Limb (tissue), 2 donors: ENCODE data around the gene EPHX1.
A peak's percentile ranks its signal among the peaks of the same experiment; 100 is the strongest.
"Not testable (repeated sequence)": the region's sequence is repeated elsewhere in the genome, so short reads cannot be mapped to it uniquely, and the experiment has no call there.

Source experiments
- DNase-seq, 2 donors: peaks; one replicate each; pipeline ENCODE4 v3.0.0-alpha.2; 2016; ENCODE audit errors: extremely low spot score in 2 of 2

The EPHX1 gene

GRCh38 chr1:225881081-225881958, 71.4 kb downstream of the EPHX1 start:
- no peak for DNase-seq

DNA sequence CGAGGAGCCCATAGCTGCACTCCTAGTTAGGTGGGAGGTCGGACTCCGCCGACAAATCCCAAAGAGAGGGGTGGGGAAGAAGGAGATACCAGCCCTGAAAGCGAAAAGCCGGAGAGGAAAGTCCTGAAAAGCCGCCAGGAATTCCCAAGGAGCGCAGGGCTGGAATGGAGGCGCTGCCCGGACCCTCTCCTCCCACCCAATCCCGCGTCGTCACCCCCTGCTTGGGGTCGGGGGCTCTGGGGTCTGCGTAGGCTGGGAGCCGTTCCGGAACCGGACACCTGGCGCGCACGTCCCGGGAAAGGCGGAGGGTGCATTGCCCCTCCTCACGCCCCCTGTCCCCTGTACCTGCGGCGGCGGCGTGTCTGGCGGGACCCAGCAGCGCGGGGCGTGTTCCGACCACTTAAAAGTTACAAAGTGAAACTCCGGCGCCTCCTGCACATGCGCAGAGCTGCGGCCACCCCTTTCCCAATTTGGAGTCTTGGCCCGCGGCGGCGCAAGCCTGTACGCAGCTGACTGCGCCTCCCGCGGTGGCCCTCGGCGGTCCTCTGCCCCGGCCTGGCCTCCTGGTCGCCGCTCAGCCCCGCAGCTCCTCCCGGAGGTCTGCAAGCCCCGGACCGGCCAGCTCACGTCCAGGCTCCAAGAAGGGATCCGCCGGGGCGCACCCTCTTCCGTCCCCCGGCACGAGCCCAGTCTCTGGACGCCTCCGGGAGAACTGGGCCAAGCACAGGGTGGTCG, 72.2 kb downstream of the EPHX1 start, which contains the start of gene TMEM63A:
Gene TMEM63A, minus strand, starts transcription at position 422 of the 735 bp plus-strand sequence. CDS start 4,800 bp downstream, outside the sequence.
- peak; percentile 87 to 91 for DNase-seq

GRCh38 chr1:225882694-225883615, 73.0 kb downstream of the EPHX1 start:
- DNase-seq = no peak

DNA sequence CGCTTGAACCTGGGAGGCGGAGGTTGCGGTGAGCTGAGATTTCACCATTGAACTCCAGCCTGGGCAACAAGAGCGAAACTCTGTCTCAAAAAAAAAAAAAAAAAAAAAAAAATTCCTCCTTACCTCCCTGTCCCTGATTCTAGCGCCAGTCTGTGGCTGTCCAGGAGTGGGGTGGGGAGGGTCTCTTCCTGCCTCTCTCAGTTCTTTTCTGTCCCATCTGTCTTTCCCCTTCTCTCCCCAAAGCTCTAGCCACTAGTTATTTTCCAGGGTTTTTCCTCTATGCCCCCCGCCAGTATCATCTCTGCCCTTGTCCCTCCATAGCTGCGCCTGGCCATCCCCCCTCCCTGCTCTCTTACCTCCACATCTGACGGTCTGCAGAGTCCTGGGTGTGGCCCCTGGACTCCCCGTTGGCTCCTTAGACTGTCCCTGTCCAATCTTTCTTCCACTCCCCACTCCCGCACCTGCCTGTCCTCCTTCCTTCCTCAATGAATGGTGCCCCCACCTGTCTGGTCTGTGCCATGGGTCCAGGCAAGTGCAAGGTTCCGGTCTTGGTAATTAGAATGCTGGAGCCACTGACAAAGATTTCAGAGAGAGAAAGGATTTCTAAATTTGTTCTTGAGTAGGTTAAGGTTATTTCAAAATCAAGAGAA, 73.8 kb downstream of the EPHX1 start:
- DNase-seq = no peak

- DNase-seq = no peak
Measured at GRCh38 chr1:225885336-225885735, 75.4 kb downstream of the EPHX1 start.

- DNase-seq = no peak
Measured at GRCh38 chr1:225886159-225887029, 76.5 kb downstream of the EPHX1 start.

- no peak for DNase-seq
Measured at GRCh38 chr1:225887030-225887314, 77.0 kb downstream of the EPHX1 start.

- not testable (repeated sequence) for DNase-seq
Measured at GRCh38 chr1:225887554-225888288, 77.8 kb downstream of the EPHX1 start.

DNA sequence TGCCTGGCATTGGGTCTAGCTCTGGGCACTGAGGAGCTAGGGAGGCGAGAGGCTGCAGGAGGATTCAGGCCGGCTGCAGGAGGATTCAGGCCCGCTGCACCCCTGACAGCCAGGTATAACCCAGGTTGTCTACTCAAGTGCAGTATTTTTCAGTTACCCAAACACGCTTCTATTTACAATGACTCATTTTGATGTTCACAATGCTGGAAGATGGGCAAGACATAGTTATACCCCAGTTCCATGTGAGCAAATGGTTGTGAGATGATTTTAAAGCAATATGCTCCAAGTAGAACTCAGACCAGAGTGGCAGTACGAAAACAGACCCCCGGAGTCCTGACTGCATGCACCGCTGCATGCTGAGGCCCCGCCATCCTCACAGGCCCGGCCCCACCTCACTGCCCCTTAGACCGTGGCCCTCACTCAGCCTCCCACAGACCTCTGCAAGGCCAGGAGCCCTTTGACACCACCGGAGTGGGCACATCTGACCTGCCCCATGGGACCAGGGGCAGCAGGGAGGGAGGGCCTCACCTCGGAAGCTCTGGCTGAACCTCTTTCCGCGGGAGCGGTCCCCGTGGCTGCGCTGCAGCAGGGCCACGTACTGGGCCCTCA, 78.5 kb downstream of the EPHX1 start:
- no peak for DNase-seq

- DNase-seq = peak; percentile 48 to 51
Measured at GRCh38 chr1:225888898-225889601, 79.1 kb downstream of the EPHX1 start, which contains the start of gene LEFTY1. LEFTY1 (minus strand) TSS chr1:225889146; CDS start chr1:225889066, 80 bp downstream.

GRCh38 chr1:225889743-225890142, 79.8 kb downstream of the EPHX1 start:
- DNase-seq = no peak

- no peak for DNase-seq
Measured at GRCh38 chr1:225890346-225891228, 80.7 kb downstream of the EPHX1 start.

DNA sequence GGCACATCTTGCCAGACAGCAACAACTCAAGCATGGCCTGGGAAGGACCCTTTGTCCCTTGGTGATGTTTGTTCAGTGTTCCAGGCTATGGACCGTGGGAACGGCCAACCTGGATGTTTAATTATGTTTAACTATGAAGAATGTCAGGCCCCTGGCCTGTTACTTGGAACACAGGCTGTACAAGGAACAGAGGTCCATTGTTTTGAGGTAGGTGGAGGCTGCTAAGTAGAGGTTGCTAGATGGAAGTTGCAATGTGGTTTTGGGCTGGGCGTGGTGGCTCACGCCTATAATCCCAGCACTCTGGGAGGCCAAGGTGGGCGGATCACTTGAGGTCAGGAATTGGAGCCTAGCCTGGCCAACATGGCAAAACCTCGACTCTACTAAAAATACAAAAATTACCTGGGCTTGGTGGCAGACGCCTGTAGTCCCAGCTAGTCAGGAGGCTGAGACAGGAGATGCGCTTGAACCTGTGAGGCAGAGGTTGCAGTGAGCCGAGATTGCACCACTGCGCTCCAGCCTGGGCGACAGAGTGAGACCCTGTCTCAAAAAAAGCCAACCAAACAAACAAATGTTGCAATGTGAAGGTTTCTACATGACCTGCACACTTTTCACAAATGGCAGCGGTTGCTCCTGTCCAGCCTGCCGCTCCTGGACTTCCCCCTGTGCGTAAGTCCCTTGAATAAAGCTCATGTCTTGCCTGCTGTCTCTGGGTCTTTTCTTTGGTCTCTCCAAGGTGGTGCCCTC, 81.5 kb downstream of the EPHX1 start:
- no peak for DNase-seq

- no peak for DNase-seq
Measured at GRCh38 chr1:225892307-225892706, 82.4 kb downstream of the EPHX1 start.
